ENCODE data around the gene MED22. TPM values are rescaled to one million over a fixed set of nuclear protein-coding genes. Genes with fewer than 3 reads are reported as not detected.

The MED22 gene
- total RNA-seq, 3 donors from 2014 or later (not counting 1 experiment from before 2014, with no cell fraction given), result 23.8 to 37.0 (median 28.1) TPM

- H3K27ac Mint-ChIP-seq, result peak overlapping the region; percentile 90 to 96
- 83% methylated on average over 18 of the region's 18 CpGs for WGBS (ENCODE audit: insufficient coverage)
- TF ChIP-seq CTCF (IDR thresholded peaks at IDR 0.05), result no peak
- intact Hi-C loops (cut with micrococcal nuclease), result no loop called here
- peaks cover 50% of the 10 kb centered on the region for H3K36me3 ChIP-seq (ENCODE audit: control insufficient read depth, insufficient read depth, low read length)
- H3K9me3 ChIP-seq (ENCODE audit: control insufficient read depth, insufficient read depth, low read length), result no peaks in the 10 kb centered on the region
- no peaks in the 10 kb centered on the region for H3K9me3 Mint-ChIP-seq
- H3K27ac ChIP-seq (ENCODE audit: low read length), result no peak overlapping the region
- H3K4me3 Mint-ChIP-seq, result peak overlapping the region; percentile 45
- no peaks in the 10 kb centered on the region for H3K27me3 Mint-ChIP-seq (ENCODE audit: low read depth in 2 of 2)
- H3K4me3 ChIP-seq (ENCODE audit: low read length), result no peak overlapping the region
- peaks cover 61 to 73% of the 10 kb centered on the region in 2 donors for H3K4me1 Mint-ChIP-seq
- ATAC-seq, result no peak
- H3K36me3 Mint-ChIP-seq, result peaks cover 6% of the 10 kb centered on the region
- no peak for DNase-seq
- no peaks in the 10 kb centered on the region for H3K27me3 ChIP-seq (ENCODE audit: control insufficient read depth, insufficient read depth, low read length)
- H3K4me1 ChIP-seq (ENCODE audit: control insufficient read depth, insufficient read depth, low read length), result peaks cover 65% of the 10 kb centered on the region
Measured at GRCh38 chr9:133368249-133368881, 20.4 kb upstream of the MED22 start.

GRCh38 chr9:133367778-133368177 lies 19.8 kb upstream of the MED22 start:
- peaks cover 63 to 74% of the 10 kb centered on the region in 2 donors for H3K4me1 Mint-ChIP-seq
- no peak overlapping the region for H3K4me3 Mint-ChIP-seq
- WGBS (ENCODE audit: insufficient coverage), result 92% methylated on average over 10 of the region's 10 CpGs
- Histone ChIP-seq H3K4me3 (ENCODE audit: low read length) (no peak overlapping the region), H3K36me3 (ENCODE audit: control insufficient read depth, insufficient read depth, low read length) (peaks cover 51% of the 10 kb centered on the region), H3K27me3 (ENCODE audit: control insufficient read depth, insufficient read depth, low read length) (no peaks in the 10 kb centered on the region), H3K4me1 (ENCODE audit: control insufficient read depth, insufficient read depth, low read length) (peaks cover 60% of the 10 kb centered on the region), H3K27ac (ENCODE audit: low read length) (no peak overlapping the region), H3K9me3 (ENCODE audit: control insufficient read depth, insufficient read depth, low read length) (no peaks in the 10 kb centered on the region)
- peaks cover 7% of the 10 kb centered on the region for H3K36me3 Mint-ChIP-seq
- no peak for DNase-seq
- no peaks in the 10 kb centered on the region for H3K9me3 Mint-ChIP-seq
- intact Hi-C loops (cut with micrococcal nuclease), result no loop called here
- no peak overlapping the region for H3K27ac Mint-ChIP-seq
- TF ChIP-seq CTCF (IDR thresholded peaks at IDR 0.05), result no peak
- H3K27me3 Mint-ChIP-seq (ENCODE audit: low read depth in 2 of 2), result no peaks in the 10 kb centered on the region
- no peak for ATAC-seq

GRCh38 chr9:133367221-133367620 lies 19.3 kb upstream of the MED22 start:
- Mint-ChIP-seq H3K4me1 (peaks cover 57 to 68% of the 10 kb centered on the region in 2 donors), H3K4me3 (no peak overlapping the region), H3K27me3 (ENCODE audit: low read depth in 2 of 2) (no peaks in the 10 kb centered on the region), H3K36me3 (peaks cover 7% of the 10 kb centered on the region), H3K9me3 (no peaks in the 10 kb centered on the region), H3K27ac (no peak overlapping the region)
- Histone ChIP-seq H3K27ac (ENCODE audit: low read length) (no peak overlapping the region), H3K4me3 (ENCODE audit: low read length) (no peak overlapping the region), H3K36me3 (ENCODE audit: control insufficient read depth, insufficient read depth, low read length) (peaks cover 55% of the 10 kb centered on the region), H3K27me3 (ENCODE audit: control insufficient read depth, insufficient read depth, low read length) (no peaks in the 10 kb centered on the region), H3K9me3 (ENCODE audit: control insufficient read depth, insufficient read depth, low read length) (no peaks in the 10 kb centered on the region), H3K4me1 (ENCODE audit: control insufficient read depth, insufficient read depth, low read length) (peaks cover 54% of the 10 kb centered on the region)
- intact Hi-C loops (cut with micrococcal nuclease), result no loop called here
- ATAC-seq (no peak), DNase-seq (no peak)
- 95% methylated on average over 22 of the region's 22 CpGs for WGBS (ENCODE audit: insufficient coverage)
- TF ChIP-seq CTCF (IDR thresholded peaks at IDR 0.05), result no peak

GRCh38 chr9:133366435-133366834 lies 18.5 kb upstream of the MED22 start:
- 95% methylated on average over 11 of the region's 11 CpGs for WGBS (ENCODE audit: insufficient coverage)
- Mint-ChIP-seq H3K27me3 (ENCODE audit: low read depth in 2 of 2) (no peaks in the 10 kb centered on the region), H3K4me3 (no peak overlapping the region), H3K9me3 (no peaks in the 10 kb centered on the region), H3K4me1 (peaks cover 49 to 64% of the 10 kb centered on the region in 2 donors), H3K27ac (no peak overlapping the region), H3K36me3 (peaks cover 7% of the 10 kb centered on the region)
- Histone ChIP-seq H3K4me1 (ENCODE audit: control insufficient read depth, insufficient read depth, low read length) (peaks cover 46% of the 10 kb centered on the region), H3K27me3 (ENCODE audit: control insufficient read depth, insufficient read depth, low read length) (no peaks in the 10 kb centered on the region), H3K27ac (ENCODE audit: low read length) (no peak overlapping the region), H3K9me3 (ENCODE audit: control insufficient read depth, insufficient read depth, low read length) (no peaks in the 10 kb centered on the region), H3K36me3 (ENCODE audit: control insufficient read depth, insufficient read depth, low read length) (peaks cover 63% of the 10 kb centered on the region), H3K4me3 (ENCODE audit: low read length) (no peak overlapping the region)
- intact Hi-C loops (cut with micrococcal nuclease), result no loop called here
- no peak for TF ChIP-seq CTCF (IDR thresholded peaks at IDR 0.05)
- DNase-seq, result no peak
- ATAC-seq, result no peak

All from natural killer cell (primary cell).